NCI-H1436 (cell line): ENCODE data around the gene GIPC3.

ENCODE experiments used
- DNase-seq: peaks from one replicate; lab custom pipeline; 2025; lab: John Stamatoyannopoulos, UW

The GIPC3 gene

GRCh38 chr19:3638208-3639193 is 53.2 kb downstream of the GIPC3 start:
- no peak for DNase-seq

- DNase-seq: no peak
Measured at GRCh38 chr19:3639479-3639878, 54.2 kb downstream of the GIPC3 start.

GRCh38 chr19:3641515-3642269 is 56.4 kb downstream of the GIPC3 start:
- DNase-seq: no peak

- peak; percentile 72 for DNase-seq
Measured at GRCh38 chr19:3642296-3642695, 57.0 kb downstream of the GIPC3 start.
